K562 (cell line): ENCODE measurements around the gene PRDM2.

ENCODE experiments used
- AFF4 ChIP-seq: sonication (generic); formaldehyde crosslinking; IDR thresholded peaks from 2 replicates; pipeline ENCODE4 v1.8.0; 2023; ENCODE audit warnings: mild to moderate bottlenecking, missing genetic modification reagents
- ATF6 ChIP-seq: sonication (generic); formaldehyde crosslinking; IDR thresholded peaks from 2 replicates; pipeline ENCODE4 v1.4.0; 2020; ENCODE audit warnings: mild to moderate bottlenecking, missing genetic modification reagents
- CTCF ChIP-seq, 3 experiments: IDR thresholded peaks in 2 of 3; conservative IDR thresholded peaks in 1 of 3; 2 replicates each; pipeline ENCODE4 v1.5.1; 2011 to 2012; ENCODE audit warnings: low read length in 3 of 3, mild to moderate bottlenecking in 3 of 3, control low read depth in 2 of 3, improper control_type of control experiment in 1 of 3, inconsistent platforms in 1 of 3, low read depth in 1 of 3, mixed read lengths in 1 of 3, moderate library complexity in 1 of 3; ENCODE audit not compliant: insufficient read depth in 2 of 3
- JUN ChIP-seq, 2 experiments: sonication (generic) in 1 of 2; formaldehyde crosslinking in 1 of 2; IDR thresholded peaks; 2 replicates each; pipeline versions ENCODE4 v1.6.1 to v1.8.0; 2012 to 2022; ENCODE audit warnings: borderline replicate concordance in 2 of 2, mild to moderate bottlenecking in 2 of 2, improper control_type of control experiment in 1 of 2, low read depth in 1 of 2, low read length in 1 of 2, missing genetic modification reagents in 1 of 2
- MAX ChIP-seq: sonication (generic); formaldehyde crosslinking; IDR thresholded peaks from 2 replicates; pipeline ENCODE4 v1.9.0; 2022; ENCODE audit warnings: mild to moderate bottlenecking, missing genetic modification reagents
- POLR2A ChIP-seq: fragments of 450-650 bp; conservative IDR thresholded peaks from 2 replicates; pipeline ENCODE4 v1.6.1; 2016
- POLR2AphosphoS5 ChIP-seq: IDR thresholded peaks from 2 replicates; pipeline ENCODE4 v1.6.1; 2011; ENCODE audit warnings: mild to moderate bottlenecking, low read depth, low read length, moderate library complexity; ENCODE audit not compliant: control insufficient read depth, insufficient read depth
- ZBTB33 ChIP-seq: sonication (generic); formaldehyde crosslinking; IDR thresholded peaks from 2 replicates; pipeline ENCODE4 v1.8.1; 2023; ENCODE audit warnings: mild to moderate bottlenecking, missing genetic modification reagents
- ZFX ChIP-seq: sonication (generic); formaldehyde crosslinking; IDR thresholded peaks from 2 replicates; pipeline ENCODE4 v1.8.0; 2022; ENCODE audit warnings: mild to moderate bottlenecking, missing genetic modification reagents, moderate library complexity
- ZNF124 ChIP-seq: sonication (generic); formaldehyde crosslinking; IDR thresholded peaks from 2 replicates; pipeline ENCODE4 v1.8.1; 2022; ENCODE audit warnings: missing genetic modification reagents

GRCh38 chr1:13780780-13781179 is 80.8 kb downstream of the PRDM2 start:
- TF ChIP-seq ZFX (CRISPR knock-in tag), result no peak
- TF ChIP-seq POLR2AphosphoS5, result no peak
- TF ChIP-seq MAX (CRISPR knock-in tag), result no peak
- no peak for TF ChIP-seq JUN (IDR thresholded peaks at IDR 0.05; ENCODE audit: borderline replicate concordance, low read depth, low read length)
- no peak for TF ChIP-seq JUN (CRISPR knock-in tag; IDR thresholded peaks at IDR 0.05; ENCODE audit: borderline replicate concordance)
- no peak for TF ChIP-seq ATF6 (CRISPR knock-in tag)
- no peak for TF ChIP-seq CTCF (IDR thresholded peaks at IDR 0.05 in 2 of 3, conservative IDR thresholded peaks at IDR 0.05 in 1 of 3; ENCODE audit: insufficient read depth in 2 of 3, low read depth in 1 of 3, low read length in 3 of 3)
- no peak for TF ChIP-seq ZBTB33 (CRISPR knock-in tag)
- no peak for TF ChIP-seq POLR2A
- no peak for TF ChIP-seq ZNF124 (CRISPR knock-in tag)
- TF ChIP-seq AFF4 (CRISPR knock-in tag), result no peak
